Measurements from ENCODE around the gene NFIX. TPM values are rescaled to one million over a fixed set of nuclear protein-coding genes. Genes with fewer than 3 reads are reported as not detected.

Gene NFIX
- total RNA-seq, 1 donor from 2014 or later = 10.5 TPM

DNA sequence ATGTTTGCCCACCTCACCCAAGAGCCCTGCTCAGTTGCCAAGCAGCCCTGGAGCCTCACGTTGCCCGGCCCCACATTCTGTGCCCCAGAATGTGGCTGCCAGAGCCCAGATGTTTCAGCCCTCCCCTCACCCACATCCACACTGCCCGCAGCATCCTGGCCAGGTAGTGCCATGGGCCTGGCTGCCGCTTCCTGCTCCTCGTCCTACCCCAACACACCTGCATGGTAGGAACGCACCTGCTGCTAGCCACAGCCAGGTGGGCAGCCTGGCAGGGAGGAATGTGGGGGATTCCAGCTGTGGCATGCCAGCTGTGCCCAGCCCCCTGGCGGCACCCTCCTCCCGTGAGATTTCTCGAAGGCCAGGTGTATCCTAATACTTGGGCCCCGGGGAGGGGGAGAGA lies 7.5 kb upstream of the NFIX start:
- DNase-seq (ENCODE audit: low read depth in 2 of 2) = no peak

DNA sequence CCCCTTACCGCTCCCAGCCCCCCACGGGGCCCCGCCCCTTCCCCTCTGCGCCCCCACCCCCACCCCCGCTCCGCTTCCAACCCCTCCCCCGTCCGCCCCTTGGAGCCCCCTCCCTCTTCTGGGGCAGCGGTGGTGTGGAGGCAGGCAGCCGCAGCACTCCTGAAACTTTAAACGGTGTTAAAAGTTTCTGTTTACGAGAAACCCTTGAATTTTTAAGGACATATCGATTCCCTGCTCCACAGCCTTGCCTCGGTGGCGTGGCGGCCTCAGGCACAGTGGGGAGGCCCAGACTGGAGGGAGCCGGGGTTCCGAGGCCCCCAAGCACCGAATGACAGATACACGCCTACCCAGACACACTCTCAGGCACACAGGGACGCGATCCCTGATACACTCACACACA lies 4.8 kb upstream of the NFIX start:
- no peak for DNase-seq (ENCODE audit: low read depth in 2 of 2)

DNA sequence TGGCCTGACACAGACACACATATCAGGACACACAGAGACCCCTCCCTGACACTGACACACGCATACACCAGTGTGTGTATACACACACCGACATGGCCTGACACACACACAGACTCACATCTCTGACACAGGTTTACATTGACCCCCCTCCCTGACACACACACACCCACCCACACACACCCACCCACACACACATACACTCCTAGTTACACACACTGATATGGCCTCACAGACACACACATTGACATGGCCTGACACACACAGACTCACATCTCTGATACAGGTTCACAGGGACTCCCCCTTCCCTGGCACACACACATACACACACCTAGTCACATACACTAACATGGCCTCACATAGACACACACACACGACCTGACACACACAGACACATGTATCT lies 4.4 kb upstream of the NFIX start:
- no peak for DNase-seq (ENCODE audit: low read depth in 2 of 2)

DNA sequence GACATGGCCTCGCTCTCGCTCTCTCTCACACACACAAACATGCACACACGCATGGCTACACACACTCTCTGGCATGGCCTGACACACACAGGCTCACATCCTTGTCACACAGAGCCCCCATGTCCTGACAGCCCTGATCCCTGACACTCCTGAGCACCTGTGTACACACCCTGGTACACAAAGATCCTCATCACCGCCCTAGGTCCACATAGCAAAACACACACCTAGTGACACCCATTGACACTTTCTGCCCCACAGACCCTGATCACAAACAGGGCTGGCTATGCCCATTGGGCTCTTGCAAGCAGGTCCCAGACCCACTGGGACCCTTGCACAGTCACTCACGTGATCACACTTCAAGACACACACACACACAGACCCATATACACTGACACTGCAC lies 4.0 kb upstream of the NFIX start:
- DNase-seq (ENCODE audit: low read depth in 2 of 2) = no peak

DNA sequence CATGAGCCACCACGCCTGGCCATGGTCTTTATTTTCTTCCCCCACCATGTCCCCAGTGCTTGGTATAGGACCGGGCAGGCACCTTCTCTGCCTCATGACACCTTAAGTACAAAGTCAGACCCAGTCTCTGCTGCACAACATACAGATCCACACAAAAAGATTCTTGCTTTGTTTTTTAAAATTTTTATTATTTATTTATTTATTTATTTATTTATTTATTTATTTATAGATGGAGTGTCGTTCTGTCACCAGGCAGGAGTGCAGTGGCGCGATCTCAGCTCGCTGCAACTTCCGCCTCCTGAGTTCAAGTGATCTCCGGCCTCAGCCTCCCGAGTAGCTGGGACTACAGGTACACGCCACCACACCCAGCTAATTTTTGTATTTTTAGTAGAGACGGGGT lies 2.5 kb upstream of the NFIX start:
- DNase-seq (ENCODE audit: low read depth in 2 of 2) = no peak

DNA sequence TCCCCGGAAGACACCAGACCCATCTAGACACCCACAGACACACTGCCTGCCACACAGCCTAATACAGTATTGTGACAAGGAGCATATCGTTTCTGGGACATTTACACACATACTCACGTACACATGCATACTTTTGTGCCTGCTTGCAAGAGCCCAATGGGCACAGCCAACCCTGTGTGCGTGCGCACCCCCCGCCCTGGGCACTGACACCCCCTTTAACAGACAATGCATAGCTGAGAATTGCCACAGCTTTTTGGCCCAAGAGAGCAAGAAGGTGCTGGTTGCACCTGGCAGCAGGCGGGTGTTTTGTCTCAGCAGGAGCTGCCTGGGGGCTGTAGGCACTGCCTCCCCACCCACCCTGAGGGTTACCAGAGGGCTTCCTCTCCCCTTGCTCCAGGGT lies 1.7 kb upstream of the NFIX start:
- DNase-seq (ENCODE audit: low read depth in 2 of 2) = no peak

DNA sequence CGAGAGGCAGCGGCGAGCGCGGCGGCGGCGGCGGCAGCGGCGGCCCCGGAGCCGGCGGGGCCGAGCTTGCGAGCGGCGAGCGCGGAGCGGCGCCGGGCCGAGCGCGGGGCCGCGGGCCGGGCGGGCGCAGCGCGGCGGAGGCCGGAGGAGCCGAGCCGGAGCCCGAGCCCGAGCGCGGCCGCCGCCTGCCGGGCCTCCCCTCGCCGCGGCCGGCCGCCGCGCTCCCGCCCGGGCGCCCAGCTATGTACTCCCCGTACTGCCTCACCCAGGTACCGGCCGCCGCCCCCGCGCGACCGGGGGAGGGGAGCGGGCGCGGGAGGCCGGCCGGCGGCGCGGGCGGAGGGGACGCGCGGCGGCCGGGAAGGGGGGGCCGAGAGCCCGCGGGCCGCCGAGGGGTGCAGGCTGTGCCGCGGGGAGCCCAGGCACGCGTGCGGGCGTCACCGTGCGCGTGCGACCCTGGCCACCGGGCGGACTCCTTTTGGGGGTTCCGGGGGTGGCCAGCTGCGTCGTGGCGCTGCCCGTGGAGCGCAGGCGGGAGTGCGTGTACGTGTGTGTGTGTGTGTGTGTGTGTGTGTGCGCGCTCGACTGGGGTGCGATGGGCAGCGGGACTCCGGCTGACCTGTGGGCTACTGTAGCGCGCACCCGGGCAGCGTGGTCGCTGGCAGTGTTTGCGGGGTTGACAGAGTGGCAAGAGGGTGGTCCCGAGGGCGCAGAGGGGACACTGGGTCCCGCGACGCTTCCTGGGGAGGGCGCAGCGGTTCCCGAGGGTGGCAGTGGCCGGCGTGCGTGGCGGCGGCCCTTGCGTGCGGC lies 526 bp downstream of the NFIX start:
- peak; percentile 48 to 54 for DNase-seq (ENCODE audit: low read depth in 2 of 2)

DNA sequence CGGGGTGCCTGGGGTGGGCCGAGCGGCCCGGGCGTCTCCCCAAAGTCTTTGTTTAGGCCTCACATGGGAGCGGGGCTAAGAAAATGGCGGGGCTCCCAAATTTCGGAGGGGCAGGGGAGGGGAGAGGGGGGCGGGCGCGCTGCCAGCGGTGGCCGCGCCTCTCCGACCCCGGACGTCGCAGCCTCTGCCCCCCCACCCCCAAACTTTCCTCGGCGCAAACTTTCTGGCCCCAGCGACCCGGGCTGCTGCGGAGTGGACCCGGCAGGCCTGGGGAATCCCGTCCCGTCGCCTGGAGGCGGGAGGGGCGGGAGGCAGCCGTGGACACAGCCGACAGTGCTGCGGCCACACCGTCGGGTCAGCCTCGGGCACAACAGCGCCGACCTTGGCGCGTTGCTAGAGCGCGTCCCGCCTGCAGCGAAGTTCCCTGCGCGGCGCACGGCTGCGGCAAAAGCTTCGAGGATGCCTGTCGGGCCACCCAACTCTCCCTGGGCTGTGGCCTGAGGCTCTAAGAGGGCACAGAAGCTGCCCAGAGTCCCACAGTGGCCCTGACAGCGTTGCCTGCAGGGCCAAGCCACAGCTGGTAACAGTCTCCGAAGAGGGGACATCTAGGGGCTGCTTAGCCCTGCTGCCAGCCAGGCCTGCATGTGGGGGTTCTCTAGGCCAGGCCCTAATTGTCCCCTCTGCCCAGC lies 1.3 kb downstream of the NFIX start:
- DNase-seq (ENCODE audit: low read depth in 2 of 2) = peak; percentile 46 to 61

DNA sequence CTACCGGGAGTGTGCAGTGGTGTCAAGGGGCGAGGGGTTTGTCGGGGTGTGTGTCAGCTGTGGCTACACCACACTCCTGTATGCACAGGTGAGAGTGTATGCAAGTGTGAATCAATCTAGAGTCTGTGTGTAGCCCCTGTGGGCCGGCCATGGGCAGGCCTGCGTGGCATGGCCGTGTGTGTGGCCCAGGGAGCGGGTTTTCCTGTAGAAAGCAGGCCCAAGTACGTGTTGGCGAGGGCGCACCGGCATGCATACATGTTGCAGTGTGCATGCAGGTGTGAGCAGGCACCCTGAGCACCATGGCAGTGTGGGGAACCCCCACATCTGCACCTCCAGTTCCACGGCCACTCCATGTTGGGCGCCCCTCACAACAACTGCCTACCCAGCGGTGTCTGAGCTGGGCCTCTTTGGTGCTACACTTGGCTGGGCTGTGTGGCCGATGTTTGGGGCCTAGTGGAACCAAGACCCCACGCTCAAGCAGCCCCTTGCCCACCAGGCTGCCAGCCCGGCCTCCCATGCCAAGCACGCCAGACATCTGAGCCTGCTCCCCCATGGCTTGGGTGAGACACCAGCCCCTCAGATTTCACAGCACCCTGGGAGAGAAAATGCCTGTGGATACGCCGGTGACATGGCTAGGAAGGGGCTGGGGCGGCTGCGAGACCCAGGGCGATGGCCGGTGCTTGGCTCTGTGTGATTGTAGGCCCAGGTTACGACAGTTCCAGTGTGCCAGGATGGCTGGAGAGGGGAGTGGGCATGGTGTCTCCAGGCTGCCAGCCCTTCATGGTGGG lies 2.1 kb downstream of the NFIX start:
- no peak for DNase-seq (ENCODE audit: low read depth in 2 of 2)

DNA sequence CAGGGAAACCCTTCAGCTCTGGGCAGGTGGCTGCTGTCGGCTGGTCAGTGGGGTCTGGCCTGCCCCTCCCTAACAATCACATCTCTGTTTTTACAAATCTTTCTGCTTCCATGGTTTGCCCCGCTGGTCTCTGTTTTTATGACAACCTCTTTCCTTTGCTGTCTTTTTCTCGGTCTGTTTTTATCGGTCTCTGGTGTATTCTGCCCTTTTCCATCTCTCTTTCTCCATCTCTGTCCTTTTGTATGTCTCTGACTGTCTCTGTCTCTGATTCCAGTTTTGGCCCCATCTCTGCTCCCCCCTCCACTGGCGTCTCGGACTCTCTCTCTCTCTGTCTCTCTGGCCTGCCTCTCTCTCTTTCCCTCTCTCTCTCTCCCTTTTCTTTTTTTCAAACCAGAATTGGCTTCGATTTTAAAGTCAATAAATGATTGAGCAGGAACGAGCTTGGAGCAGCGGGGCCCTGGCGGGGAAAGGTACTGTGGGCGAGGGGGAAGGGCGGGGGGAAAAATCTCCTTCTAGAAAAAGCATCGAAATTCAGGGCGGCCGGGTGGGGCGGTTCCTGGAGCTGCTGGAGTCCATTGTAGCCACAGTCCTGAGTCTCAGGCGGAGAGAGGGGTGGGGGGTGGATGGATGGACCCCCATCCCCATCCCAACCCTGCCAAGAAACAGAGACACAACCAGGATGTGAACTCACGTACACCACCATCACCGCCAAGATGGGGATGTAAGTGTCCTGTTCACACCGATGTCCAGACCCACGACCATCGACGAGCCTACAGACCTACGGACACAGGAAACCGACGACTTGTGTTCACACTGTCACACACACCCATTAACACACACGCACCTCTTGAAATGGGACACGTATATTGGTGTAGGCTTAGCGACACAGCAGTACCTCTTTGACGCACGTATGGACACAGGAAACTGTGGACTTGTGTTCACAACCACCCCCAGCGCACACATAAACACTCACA lies 3.0 kb downstream of the NFIX start:
- DNase-seq (ENCODE audit: low read depth in 2 of 2) = no peak

DNA sequence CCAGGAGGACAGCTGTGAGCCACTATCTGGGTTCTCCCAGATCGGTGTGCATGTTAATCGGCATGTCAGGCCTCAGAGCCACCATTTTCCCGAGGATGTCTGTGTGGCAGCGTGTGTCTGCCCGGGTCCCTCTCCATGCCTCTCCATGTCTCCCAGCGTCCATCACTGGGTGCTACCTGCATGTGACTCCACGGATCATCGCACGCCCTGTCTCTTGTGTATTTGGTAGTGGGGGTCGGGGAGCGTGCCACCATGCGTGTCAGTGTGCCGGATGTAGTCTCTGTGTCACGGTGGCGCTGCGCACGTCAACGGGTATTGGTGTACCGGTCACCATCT lies 5.9 kb downstream of the NFIX start:
- no peak for DNase-seq (ENCODE audit: low read depth in 2 of 2)

DNA sequence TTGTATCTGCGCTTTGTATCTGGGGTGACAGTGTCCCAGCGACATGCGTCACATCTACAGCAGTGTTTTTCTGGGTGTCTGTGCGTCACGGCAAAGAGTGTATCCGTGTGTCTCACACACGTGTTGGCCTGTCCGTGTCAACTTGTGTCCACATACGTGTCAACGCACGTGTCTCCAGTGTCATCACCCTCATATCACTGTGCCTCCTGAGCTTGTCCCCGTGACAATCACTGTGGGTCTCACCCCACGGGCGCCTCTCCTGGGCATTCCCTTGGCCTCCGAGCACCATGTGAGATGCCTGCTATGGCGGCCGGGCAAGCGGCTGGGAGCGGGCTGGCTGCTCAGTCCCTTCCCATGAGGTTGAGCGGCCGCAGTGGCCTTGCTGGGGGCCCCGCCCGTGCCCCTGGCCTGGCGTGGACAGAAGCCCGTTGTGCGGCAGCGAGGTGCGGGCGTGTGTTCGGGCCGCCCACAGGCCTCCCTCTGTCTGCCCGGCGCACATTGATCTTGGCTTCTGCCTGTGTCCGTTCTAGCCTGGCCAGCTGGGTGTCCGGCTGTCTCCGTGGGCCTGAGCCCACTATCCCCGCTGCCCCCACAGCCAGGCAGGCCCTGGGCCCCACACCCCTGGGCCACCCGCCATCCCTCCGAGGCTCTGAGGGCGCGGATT lies 6.4 kb downstream of the NFIX start:
- DNase-seq (ENCODE audit: low read depth in 2 of 2) = no peak

DNA sequence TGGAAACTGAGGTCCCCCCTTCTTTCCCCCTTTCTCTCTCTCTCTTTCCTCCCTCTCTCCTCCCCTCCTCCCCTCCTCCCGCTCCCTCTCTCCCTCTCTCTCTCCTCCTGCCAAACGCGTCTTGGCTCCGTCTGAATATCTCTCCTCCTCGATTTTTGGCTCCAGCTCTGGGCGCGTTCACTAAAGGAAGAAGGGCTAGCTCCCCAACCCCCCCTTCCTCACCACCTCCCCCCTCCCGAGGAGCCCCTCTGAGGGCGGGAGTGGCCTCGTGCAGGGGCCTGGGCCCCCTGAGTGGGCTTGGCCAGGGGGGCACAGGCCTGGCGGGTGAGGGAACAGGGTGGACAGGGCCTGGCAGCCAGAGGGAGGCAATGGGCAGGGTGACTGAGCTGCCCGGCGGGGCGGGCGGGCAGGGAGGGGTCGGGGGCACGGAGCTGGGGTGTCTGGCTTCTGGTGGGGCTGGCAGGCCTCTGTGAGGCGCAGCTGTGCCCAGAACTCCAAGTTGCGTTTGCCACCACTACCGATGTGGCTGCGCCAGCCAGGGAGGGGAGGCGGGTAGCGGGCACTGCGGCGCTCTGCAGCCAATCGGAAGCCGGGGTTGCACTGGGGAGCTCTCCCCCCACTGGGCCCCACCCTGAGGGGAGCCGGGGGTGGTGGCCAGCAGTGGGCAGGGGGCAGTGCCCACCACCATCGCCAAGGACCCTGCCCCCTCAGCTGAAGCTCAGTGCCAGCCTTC lies 7.1 kb downstream of the NFIX start:
- no peak for DNase-seq (ENCODE audit: low read depth in 2 of 2)

DNA sequence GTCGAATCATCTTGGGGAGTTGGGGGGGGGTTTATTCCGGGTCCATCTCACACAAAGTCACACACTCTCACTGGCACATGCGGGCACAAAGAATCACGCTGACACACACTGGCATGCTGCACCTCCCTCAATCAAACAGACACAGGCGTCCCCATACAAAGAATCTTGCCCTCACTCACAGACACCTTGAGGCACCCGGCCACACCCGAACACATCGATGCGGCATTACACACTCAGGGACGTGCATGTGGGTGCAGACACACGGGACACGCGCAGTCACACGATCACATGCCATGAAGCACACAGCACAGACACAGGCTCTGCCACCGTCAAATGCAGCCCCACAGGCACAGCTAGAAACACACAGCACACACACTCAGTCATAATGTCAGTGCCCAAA lies 7.8 kb downstream of the NFIX start:
- no peak for DNase-seq (ENCODE audit: low read depth in 2 of 2)

DNA sequence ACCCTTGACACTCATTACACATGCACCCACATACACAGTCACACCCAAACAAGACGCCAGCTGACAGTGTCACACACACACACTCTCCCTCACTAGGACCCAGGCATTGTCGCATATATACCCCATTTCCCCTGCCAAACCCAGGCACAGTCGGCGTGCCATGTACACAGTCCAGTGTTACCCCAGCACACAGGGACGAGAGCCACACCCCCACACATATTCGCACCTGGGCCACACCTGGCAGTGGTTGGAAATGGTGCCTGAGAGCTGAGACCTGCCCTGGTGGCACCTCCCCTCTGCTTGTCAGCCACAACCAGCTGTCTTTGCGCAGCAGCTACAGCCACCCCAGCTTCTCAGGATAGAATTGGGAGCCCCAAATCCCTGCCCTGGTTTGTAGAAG lies 9.0 kb downstream of the NFIX start:
- DNase-seq (ENCODE audit: low read depth in 2 of 2) = no peak

DNA sequence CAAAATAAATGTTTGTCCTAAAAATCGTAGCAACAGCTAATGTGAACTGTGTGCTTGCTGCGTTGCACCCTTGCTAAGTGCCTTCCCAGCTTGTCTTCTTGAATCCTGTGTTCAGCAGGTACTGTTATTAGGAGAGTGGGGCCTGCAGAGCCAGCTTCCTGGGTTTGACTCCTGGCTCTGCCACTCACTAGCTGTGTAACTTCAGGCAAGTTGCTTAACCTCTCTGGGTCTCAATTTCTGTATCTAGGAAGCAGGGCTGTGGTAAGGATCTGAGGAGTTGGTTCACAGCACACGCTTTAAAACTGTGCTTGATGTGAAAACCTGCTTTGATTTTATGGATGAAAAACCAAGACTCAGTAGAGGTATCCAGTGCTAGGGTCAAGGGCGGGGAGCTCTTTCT lies 10.0 kb downstream of the NFIX start:
- DNase-seq (ENCODE audit: low read depth in 2 of 2) = no peak

DNA sequence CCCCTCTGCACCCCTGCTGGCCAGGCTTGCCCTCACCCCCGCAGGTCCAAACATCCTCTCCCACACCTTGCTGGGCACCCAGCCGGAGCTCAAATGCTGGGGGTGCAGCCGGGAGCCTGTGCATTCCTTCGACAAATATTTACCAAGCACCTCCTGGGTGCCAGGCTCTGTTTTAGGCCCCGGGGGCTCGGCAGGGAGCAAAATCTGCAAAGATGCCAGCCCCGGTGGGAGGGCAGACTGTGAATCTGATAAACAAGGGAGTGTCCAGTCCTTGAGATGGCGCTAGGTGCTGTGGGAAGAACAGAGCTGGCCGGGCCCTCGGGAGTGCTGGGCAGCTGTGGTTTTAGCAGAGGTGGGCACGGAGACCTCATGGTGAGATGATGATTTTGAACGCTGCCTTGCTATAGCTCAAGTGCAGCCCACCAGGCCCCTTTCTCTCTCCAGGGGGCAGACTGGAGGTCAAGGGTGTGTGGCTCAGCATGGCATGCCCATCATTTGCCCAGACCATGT lies 10.6 kb downstream of the NFIX start:
- DNase-seq (ENCODE audit: low read depth in 2 of 2) = no peak

DNA sequence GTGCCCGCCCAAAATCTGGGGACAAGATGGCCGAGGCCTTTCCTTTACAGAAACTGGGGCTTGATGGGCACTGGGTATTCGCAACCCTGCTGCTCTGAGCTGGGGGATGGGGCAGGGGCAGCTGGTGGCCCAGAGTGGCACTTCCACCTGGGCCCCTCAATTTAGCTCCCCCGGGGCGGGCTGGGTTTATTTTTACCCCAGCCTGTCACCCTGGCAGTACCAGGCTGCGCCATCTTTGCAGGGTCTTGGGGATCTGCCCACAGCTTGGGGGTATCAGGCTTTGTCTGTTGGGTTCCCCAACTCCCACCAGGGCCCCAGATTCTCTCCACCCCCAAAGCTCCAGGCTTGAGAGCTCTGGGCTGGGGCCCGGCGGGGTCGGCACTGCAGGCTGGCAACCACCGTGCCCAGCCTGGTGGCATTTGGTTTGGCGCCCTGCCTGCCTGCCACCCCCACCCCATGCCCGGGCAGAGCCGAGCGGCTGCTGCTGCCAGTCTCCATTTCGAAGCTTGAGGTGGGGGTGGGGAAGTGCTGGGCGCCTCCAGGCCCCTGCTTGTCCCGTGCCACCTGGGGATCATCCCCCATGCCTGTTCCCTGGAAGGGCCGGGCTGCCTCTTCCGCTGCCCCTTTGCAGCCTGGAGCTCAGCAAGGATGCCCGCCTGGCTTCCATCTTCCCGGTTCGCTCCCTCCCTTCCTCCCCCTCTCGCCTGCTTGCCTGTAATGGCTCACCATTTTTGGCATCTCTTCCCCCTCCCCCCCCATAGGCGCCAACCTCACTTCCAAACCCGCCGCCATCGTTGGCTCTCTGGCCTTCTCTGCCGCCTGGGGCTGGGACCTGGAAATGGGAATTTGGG lies 11.4 kb downstream of the NFIX start:
- no peak for DNase-seq (ENCODE audit: low read depth in 2 of 2)
